CD4-positive, alpha-beta memory T cell (primary cell): ENCODE results near the gene PDS5B. TPM values are rescaled to one million over a fixed set of nuclear protein-coding genes. Genes with fewer than 3 reads are reported as not detected.

Experiments
- CTCF ChIA-PET: fragments of 350-600 bp; sonication (Branson Sonifier 250); formaldehyde crosslinking; loops from one replicate; lab custom pipeline; 2021; ENCODE audit warnings: inconsistent platforms; ENCODE audit not compliant: partially characterized antibody; lab: Charles Lee
- POLR2A ChIA-PET: fragments of 350-600 bp; sonication (Branson Sonifier 250); formaldehyde crosslinking; loops from one replicate; lab custom pipeline; 2021; ENCODE audit not compliant: partially characterized antibody; lab: Charles Lee
- DNase-seq, 5 donors: peaks; one replicate each; pipeline versions ENCODE4 v3.0.0 to v3.0.0-alpha.2; 2020 to 2022; ENCODE audit warnings: mixed read lengths in 1 of 5
- H3K27ac ChIP-seq: one replicate; pipeline ENCODE4 v1.7.0; 2013; ENCODE audit warnings: low read depth, low read length
- H3K27me3 ChIP-seq: 2 replicates; pipeline ENCODE4 v1.7.0; 2013; ENCODE audit warnings: mild to moderate bottlenecking, low read length, moderate library complexity; ENCODE audit not compliant: insufficient read depth
- H3K36me3 ChIP-seq: 2 replicates; pipeline ENCODE4 v1.7.0; 2013; ENCODE audit warnings: mild to moderate bottlenecking, low read length, moderate library complexity; ENCODE audit not compliant: insufficient read depth
- H3K4me1 ChIP-seq: 2 replicates; pipeline ENCODE4 v1.7.0; 2013; ENCODE audit warnings: mild to moderate bottlenecking, low read length, moderate library complexity; ENCODE audit not compliant: insufficient read depth
- H3K4me3 ChIP-seq, 2 donors: one replicate each; pipeline ENCODE4 v1.7.0; 2013; ENCODE audit warnings: low read length in 2 of 2, mild to moderate bottlenecking in 1 of 2
- H3K9me3 ChIP-seq, 2 donors: one replicate each; pipeline ENCODE4 v1.7.0; 2013; ENCODE audit warnings: low read length in 2 of 2, control low read depth in 1 of 2; ENCODE audit not compliant: control insufficient read depth in 1 of 2
- H3K27ac Mint-ChIP-seq, 7 donors: one replicate each; pipeline ENCODE4 v1.8.0; 2020 to 2021; ENCODE audit warnings: mixed read lengths in 7 of 7, mild to moderate bottlenecking in 6 of 7, inconsistent platforms in 3 of 7, moderate library complexity in 3 of 7
- H3K27me3 Mint-ChIP-seq, 2 donors: one replicate each; pipeline ENCODE4 v1.8.0; 2020 to 2021; ENCODE audit warnings: mixed read lengths in 2 of 2
- H3K36me3 Mint-ChIP-seq, 2 donors: one replicate each; pipeline ENCODE4 v1.8.0; 2020 to 2021; ENCODE audit warnings: mixed read lengths in 2 of 2, inconsistent platforms in 1 of 2, mild to moderate bottlenecking in 1 of 2
- H3K4me1 Mint-ChIP-seq, 4 donors: one replicate each; pipeline ENCODE4 v1.8.0; 2020 to 2021; ENCODE audit warnings: mixed read lengths in 4 of 4, mild to moderate bottlenecking in 1 of 4
- H3K4me3 Mint-ChIP-seq, 8 donors: one replicate each; pipeline ENCODE4 v1.8.0; 2020 to 2021; ENCODE audit warnings: mixed read lengths in 8 of 8, mild to moderate bottlenecking in 7 of 8, moderate library complexity in 6 of 8, inconsistent platforms in 3 of 8
- H3K9me3 Mint-ChIP-seq, 8 donors: one replicate each; pipeline ENCODE4 v1.8.0; 2020 to 2021; ENCODE audit warnings: mixed read lengths in 8 of 8, mild to moderate bottlenecking in 5 of 8, inconsistent platforms in 3 of 8, moderate library complexity in 1 of 8
- intact Hi-C: fragments of 100-400 bp; cut with micrococcal nuclease; formaldehyde crosslinking; loops from one replicate; pipeline ENCODE4 v1.15.1; 2023
- polyA plus RNA-seq, 2 donors: library from polyadenylated mRNA; unstranded; fragments of 300-500 nt; fragmentation: Illumina TruSeq; gene quantifications; one replicate each; pipeline ENCODE4 v1.2.3, GENCODE V29; 2021
- total RNA-seq, 2 experiments: library from RNA; stranded (reverse); gene quantifications; one replicate each; pipeline ENCODE4 v1.2.3, GENCODE V29; 2021

The PDS5B gene
- total and polyA plus RNA-seq, 4 experiments from 2014 or later = 28.7 to 56.3 (median 42.4) TPM

DNA sequence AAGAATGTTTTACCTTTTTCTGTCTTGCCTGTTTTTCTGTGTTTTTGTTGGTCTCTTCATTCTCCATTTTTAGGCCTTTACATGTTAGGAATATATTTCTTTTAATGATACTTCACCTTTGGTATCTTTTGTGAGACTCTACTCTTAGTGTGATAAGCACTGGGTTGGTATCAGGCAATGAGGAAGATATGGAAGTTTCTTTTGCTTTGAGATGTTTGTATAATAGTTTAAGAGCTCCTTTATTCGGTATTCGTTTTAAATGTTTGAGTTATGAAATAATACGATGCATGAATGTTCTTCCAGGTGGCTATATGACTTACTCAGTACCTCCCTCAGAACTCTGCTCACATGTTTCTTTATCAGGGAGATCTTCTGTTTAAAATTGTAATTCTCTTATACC lies 144.8 kb downstream of the PDS5B start:
- Mint-ChIP-seq H3K27me3 (no peaks in the 10 kb centered on the region), H3K27ac (peak overlapping the region in 5 of 7 donors; percentile 11 to 82 (median 30)), H3K9me3 (no peaks in the 10 kb centered on the region), H3K36me3 (peaks cover 15 to 35% of the 10 kb centered on the region in 2 donors), H3K4me1 (peaks cover 25 to 42% (median 40%) of the 10 kb centered on the region in 4 donors), H3K4me3 (peak overlapping the region in 2 of 8 donors; percentile 36 to 50)
- Histone ChIP-seq H3K36me3 (no peaks in the 10 kb centered on the region), H3K4me1 (peaks cover 19% of the 10 kb centered on the region), H3K27ac (no peak overlapping the region), H3K4me3 (no peak overlapping the region), H3K9me3 (no peaks in the 10 kb centered on the region), H3K27me3 (no peaks in the 10 kb centered on the region)
- DNase-seq = no peak
- intact Hi-C loops = no loop called here
- ChIA-PET CTCF (no interaction called here), POLR2A (interaction anchor here (1.0 kb wide), 1 partner anchor 12 kb away, joined by 3 read pairs; no protein-coding TSS in a partner anchor)

DNA sequence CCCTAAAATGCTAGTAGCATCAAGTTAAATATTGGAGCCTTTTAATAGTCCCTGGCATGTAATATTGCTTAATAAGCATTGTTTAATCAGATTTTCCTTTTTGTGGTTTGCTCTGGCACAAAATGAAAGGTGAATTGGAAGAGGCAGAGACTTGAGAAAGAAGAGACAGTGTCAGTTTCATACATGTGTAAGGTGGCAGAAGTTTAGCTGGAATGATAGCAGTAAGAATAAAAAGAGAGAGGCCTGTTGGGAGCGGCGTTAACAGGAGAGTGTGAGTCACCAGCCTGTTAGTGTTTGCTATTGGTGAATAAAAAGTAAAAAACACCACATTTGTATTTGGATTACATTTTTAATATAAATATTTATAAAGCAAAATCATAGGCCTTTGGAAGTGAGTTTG lies 145.3 kb downstream of the PDS5B start:
- Histone ChIP-seq H3K27me3 (no peaks in the 10 kb centered on the region), H3K4me1 (peaks cover 24% of the 10 kb centered on the region), H3K36me3 (no peaks in the 10 kb centered on the region), H3K27ac (no peak overlapping the region), H3K9me3 (no peaks in the 10 kb centered on the region), H3K4me3 (no peak overlapping the region)
- Mint-ChIP-seq H3K4me1 (peaks cover 29 to 45% (median 43%) of the 10 kb centered on the region in 4 donors), H3K9me3 (no peaks in the 10 kb centered on the region), H3K27ac (peak overlapping the region in 6 of 7 donors; percentile 12 to 82 (median 27)), H3K27me3 (no peaks in the 10 kb centered on the region), H3K36me3 (peaks cover 15 to 30% of the 10 kb centered on the region in 2 donors), H3K4me3 (peak overlapping the region in 5 of 8 donors; percentile 7 to 50 (median 21))
- ChIA-PET CTCF (no interaction called here), POLR2A (interaction anchor here (1.0 kb wide), 1 partner anchor 12 kb away, joined by 3 read pairs; no protein-coding TSS in a partner anchor)
- intact Hi-C loops = no loop called here
- DNase-seq = peak in 1 of 5 donors; percentile 39

DNA sequence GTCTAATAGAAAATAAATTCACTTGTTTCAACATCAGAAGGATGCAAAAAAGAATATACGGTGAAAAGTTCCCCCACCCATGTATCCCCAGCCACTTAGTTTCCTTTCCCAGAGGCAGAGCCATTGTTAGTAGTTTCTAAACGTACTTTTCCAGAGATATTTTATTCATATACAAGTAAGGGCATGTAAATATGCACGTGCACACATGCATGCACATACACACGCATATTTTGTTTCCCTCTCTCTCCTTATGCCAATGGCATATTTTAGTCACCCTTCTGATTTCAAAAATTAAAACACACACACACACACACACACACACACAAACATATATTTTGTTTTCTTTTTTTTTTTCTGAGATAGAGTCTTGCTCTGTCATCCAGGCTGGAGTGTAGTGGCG lies 147.4 kb downstream of the PDS5B start:
- DNase-seq = no peak
- H3K4me1 ChIP-seq = peaks cover 38% of the 10 kb centered on the region
- no peak overlapping the region for H3K4me3 ChIP-seq
- Mint-ChIP-seq H3K4me3 (no peak overlapping the region), H3K27ac (no peak overlapping the region), H3K27me3 (no peaks in the 10 kb centered on the region), H3K36me3 (peaks cover 12 to 21% of the 10 kb centered on the region in 2 donors), H3K4me1 (peaks cover 34 to 54% (median 42%) of the 10 kb centered on the region in 4 donors), H3K9me3 (no peaks in the 10 kb centered on the region)
- H3K27me3 ChIP-seq = no peaks in the 10 kb centered on the region
- intact Hi-C loops = no loop called here
- no peaks in the 10 kb centered on the region for H3K9me3 ChIP-seq
- no peaks in the 10 kb centered on the region for H3K36me3 ChIP-seq
- no peak overlapping the region for H3K27ac ChIP-seq
- ChIA-PET CTCF (no interaction called here), POLR2A (no interaction called here)

DNA sequence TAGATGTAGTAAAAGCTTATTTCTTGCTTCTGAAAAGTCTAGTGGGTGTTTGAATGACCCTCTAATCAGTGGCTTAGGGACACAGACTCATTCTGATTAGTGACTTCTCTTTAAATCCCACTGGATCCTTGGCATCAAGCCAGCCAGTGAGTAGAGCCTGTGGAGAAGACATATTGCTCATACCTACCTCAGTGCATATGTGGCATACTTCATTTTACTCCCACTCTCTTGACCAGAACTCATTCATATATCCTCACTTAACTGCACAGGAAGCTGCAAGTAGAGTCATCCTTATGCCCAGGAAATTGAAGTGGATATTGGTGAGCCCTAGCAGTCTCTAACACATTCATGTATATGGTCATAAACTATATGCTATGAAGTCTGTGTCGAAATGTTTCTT lies 148.3 kb downstream of the PDS5B start:
- Mint-ChIP-seq H3K4me3 (no peak overlapping the region), H3K4me1 (peaks cover 34 to 54% (median 42%) of the 10 kb centered on the region in 4 donors), H3K36me3 (peaks cover 12 to 15% of the 10 kb centered on the region in 2 donors), H3K9me3 (no peaks in the 10 kb centered on the region), H3K27ac (no peak overlapping the region), H3K27me3 (no peaks in the 10 kb centered on the region)
- Histone ChIP-seq H3K27me3 (no peaks in the 10 kb centered on the region), H3K4me1 (peaks cover 38% of the 10 kb centered on the region), H3K36me3 (no peaks in the 10 kb centered on the region), H3K27ac (no peak overlapping the region), H3K9me3 (no peaks in the 10 kb centered on the region), H3K4me3 (no peak overlapping the region)
- CTCF ChIA-PET = no interaction called here
- DNase-seq = no peak
- intact Hi-C loops = no loop called here
- POLR2A ChIA-PET = no interaction called here

DNA sequence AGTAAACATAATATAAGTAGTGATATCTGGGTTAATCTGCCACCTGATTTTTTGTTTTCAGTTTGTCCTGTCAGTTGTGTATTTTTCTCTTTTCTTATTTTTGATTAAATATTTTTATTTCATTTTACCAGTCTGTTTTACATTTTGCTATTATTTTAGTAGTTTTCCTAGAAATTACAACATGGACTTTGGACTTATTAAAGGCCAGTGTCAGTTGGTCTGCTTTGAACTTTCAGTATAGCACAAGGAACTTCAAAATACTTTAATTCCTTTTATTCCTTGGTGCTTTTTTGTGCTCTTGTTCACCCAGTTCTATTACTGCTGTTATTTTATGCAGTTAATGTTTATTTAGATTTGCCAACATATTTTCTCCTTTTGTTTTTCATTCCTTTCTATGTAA lies 149.6 kb downstream of the PDS5B start:
- ChIA-PET POLR2A (no interaction called here), CTCF (interaction anchor here (1.3 kb wide), 1 partner anchor 85 kb away, joined by 4 read pairs; no protein-coding TSS in a partner anchor)
- no peaks in the 10 kb centered on the region for H3K9me3 Mint-ChIP-seq
- H3K27me3 ChIP-seq = no peaks in the 10 kb centered on the region
- intact Hi-C loops = no loop called here
- no peaks in the 10 kb centered on the region for H3K9me3 ChIP-seq
- H3K27ac Mint-ChIP-seq = peak overlapping the region; percentile 86 to 98 (median 93)
- no peaks in the 10 kb centered on the region for H3K36me3 ChIP-seq
- H3K27ac ChIP-seq = peak overlapping the region; percentile 70
- no peak for DNase-seq
- H3K4me3 ChIP-seq = no peak overlapping the region
- H3K27me3 Mint-ChIP-seq = no peaks in the 10 kb centered on the region
- H3K4me1 ChIP-seq = peaks cover 36% of the 10 kb centered on the region
- peaks cover 9 to 15% of the 10 kb centered on the region in 2 donors for H3K36me3 Mint-ChIP-seq
- peak overlapping the region in 6 of 8 donors; percentile 21 to 88 (median 58) for H3K4me3 Mint-ChIP-seq
- peaks cover 29 to 44% (median 35%) of the 10 kb centered on the region in 4 donors for H3K4me1 Mint-ChIP-seq

DNA sequence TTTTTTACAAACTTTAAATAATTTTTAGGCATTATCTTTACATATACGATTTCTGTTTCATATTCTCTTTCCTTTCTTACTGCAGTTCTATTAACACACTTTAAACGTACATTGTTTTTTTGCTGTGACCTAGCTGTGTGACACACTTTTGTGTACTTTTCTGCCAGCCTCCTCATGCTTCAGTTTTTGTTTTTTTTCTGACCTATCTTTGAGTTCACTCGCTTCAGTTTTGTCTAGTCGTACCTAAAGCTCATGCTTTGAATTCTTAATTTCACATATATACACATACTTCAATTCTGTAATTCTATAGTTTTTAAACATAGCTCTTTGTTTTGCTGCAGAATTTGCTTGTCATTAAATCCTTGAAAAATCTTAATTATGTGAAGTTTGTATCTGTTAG lies 150.4 kb downstream of the PDS5B start:
- H3K27me3 Mint-ChIP-seq = no peaks in the 10 kb centered on the region
- H3K9me3 Mint-ChIP-seq = no peaks in the 10 kb centered on the region
- Histone ChIP-seq H3K4me1 (peaks cover 28% of the 10 kb centered on the region), H3K27ac (peak overlapping the region; percentile 70), H3K36me3 (no peaks in the 10 kb centered on the region), H3K9me3 (no peaks in the 10 kb centered on the region), H3K4me3 (peak overlapping the region; percentile 48), H3K27me3 (no peaks in the 10 kb centered on the region)
- H3K4me1 Mint-ChIP-seq = peaks cover 22 to 36% (median 27%) of the 10 kb centered on the region in 4 donors
- CTCF ChIA-PET = interaction anchor here (1.0 to 1.4 kb wide), 5 partner anchors 10 to 156 kb away, joined by 3 to 5 read pairs (median 4); no protein-coding TSS in a partner anchor
- peak overlapping the region; percentile 86 to 98 (median 93) for H3K27ac Mint-ChIP-seq
- peak in 2 of 5 donors; percentile 4 to 8 for DNase-seq
- POLR2A ChIA-PET = interaction anchor here (1.0 to 1.5 kb wide), 4 partner anchors 8 to 806 kb away, joined by 3 to 4 read pairs (median 4); partner anchors contain the start of gene PDS5B
- peaks cover 15% of the 10 kb centered on the region in 2 donors for H3K36me3 Mint-ChIP-seq
- peak overlapping the region; percentile 76 to 91 (median 85) for H3K4me3 Mint-ChIP-seq
- intact Hi-C loops = no loop called here

DNA sequence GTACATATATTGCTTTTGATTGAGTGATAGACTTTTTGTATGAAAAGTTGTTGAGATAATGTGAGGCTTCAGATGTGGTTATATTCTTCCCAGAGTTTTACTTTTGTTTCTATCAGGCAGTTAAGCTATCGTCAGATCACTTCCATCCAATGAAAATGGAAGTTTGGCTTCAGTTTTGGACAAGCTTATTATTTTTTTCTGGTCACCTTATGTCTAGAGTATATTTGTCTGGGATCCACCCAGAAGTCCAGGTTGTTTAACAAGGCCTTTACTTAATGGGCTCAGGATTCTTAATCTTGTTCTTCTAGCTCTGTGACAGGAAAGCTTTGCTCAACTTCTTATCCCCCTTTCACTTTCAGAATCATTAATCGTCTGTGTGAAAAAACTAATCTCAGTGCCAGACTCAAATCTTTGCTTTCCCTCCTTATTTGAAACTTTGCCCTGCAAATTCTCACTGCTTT lies 150.9 kb downstream of the PDS5B start:
- peak overlapping the region; percentile 76 to 91 (median 85) for H3K4me3 Mint-ChIP-seq
- Histone ChIP-seq H3K27me3 (no peaks in the 10 kb centered on the region), H3K4me3 (peak overlapping the region; percentile 48), H3K9me3 (no peaks in the 10 kb centered on the region), H3K36me3 (no peaks in the 10 kb centered on the region), H3K27ac (peak overlapping the region; percentile 70), H3K4me1 (peaks cover 28% of the 10 kb centered on the region)
- H3K4me1 Mint-ChIP-seq = peaks cover 20 to 31% (median 25%) of the 10 kb centered on the region in 4 donors
- peak overlapping the region; percentile 86 to 98 (median 93) for H3K27ac Mint-ChIP-seq
- CTCF ChIA-PET = interaction anchor here (0.6 to 1.4 kb wide), 6 partner anchors 10 to 706 kb away, joined by 3 to 5 read pairs (median 4); no protein-coding TSS in a partner anchor
- H3K9me3 Mint-ChIP-seq = no peaks in the 10 kb centered on the region
- no peaks in the 10 kb centered on the region for H3K27me3 Mint-ChIP-seq
- intact Hi-C loops = no loop called here
- DNase-seq = peak in 4 of 5 donors; percentile 46 to 60 (median 50)
- peaks cover 19 to 20% of the 10 kb centered on the region in 2 donors for H3K36me3 Mint-ChIP-seq
- POLR2A ChIA-PET = interaction anchor here (1.0 to 1.5 kb wide), 4 partner anchors 9 to 806 kb away, joined by 3 to 4 read pairs (median 4); partner anchors contain the start of gene PDS5B
